HG03039 (cell line): ENCODE results near the gene ACSF3.

ENCODE experiments used
- ATAC-seq: cut with Tn5 transposase; IDR thresholded peaks from one replicate; pipeline ENCODE4 v1.9.1; 2021; ENCODE audit warnings: mild to moderate bottlenecking, moderate library complexity; ENCODE audit not compliant: unreplicated experiment

ACSF3 gene

GRCh38 chr16:89123001-89123830 lies 29.6 kb downstream of the ACSF3 start:
- ATAC-seq = no peak

DNA sequence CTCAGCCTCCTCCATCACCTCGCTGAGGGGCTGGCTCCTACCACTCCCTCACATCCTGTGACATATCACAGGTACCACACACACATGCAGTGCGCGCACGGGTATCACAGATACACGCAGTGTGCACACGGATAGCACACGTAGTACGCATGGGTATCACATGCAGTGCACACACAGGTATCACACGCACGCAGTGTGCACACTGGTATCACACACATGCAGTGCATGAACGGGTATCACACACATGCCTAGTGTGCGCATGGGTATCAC lies 30.1 kb downstream of the ACSF3 start:
- ATAC-seq = no peak

- no peak for ATAC-seq
Observed at GRCh38 chr16:89129378-89129777, 35.7 kb downstream of the ACSF3 start.

- no peak for ATAC-seq
Observed at GRCh38 chr16:89130448-89130847, 36.8 kb downstream of the ACSF3 start.

- ATAC-seq = no peak
Observed at GRCh38 chr16:89131783-89132182, 38.1 kb downstream of the ACSF3 start.

DNA sequence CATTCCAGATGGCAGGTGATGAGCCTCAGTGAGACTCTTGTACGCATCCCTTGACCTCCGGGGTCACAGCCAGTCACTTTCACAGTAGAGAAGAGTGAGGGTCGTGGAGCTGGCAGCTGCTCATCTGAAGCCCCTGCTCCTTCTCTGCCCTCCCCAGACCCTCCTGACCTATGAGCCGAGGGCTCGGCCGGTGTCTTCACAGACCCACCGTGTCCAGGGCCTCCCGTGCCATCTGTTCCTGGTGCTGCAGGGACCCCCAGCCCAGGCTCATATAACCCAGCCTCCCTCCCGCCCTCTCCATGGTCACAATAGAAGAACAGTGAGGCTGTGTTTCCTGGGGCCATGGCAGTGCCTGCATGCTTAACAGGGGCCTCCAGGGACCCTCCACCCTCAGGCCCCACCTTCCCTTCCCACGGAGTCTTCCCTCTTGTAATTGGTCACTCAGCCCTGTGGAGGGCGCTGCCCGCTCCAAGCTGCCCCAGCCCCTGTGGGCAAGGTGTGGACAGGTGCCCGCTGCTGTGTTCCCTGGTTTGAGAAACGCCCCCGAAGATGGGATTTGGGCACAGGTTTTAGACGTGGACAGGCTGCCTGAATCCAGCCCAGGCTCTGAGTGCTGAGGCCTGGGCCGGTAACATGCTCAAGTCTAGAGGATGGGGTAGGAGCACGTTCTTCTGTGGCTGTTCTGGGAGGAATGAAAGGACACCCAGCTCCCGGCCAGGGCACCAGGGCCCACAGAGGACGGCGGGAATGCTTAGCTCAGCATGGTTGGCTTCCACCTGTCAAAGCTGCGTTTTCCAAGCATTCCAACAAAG lies 38.7 kb downstream of the ACSF3 start:
- ATAC-seq = no peak

DNA sequence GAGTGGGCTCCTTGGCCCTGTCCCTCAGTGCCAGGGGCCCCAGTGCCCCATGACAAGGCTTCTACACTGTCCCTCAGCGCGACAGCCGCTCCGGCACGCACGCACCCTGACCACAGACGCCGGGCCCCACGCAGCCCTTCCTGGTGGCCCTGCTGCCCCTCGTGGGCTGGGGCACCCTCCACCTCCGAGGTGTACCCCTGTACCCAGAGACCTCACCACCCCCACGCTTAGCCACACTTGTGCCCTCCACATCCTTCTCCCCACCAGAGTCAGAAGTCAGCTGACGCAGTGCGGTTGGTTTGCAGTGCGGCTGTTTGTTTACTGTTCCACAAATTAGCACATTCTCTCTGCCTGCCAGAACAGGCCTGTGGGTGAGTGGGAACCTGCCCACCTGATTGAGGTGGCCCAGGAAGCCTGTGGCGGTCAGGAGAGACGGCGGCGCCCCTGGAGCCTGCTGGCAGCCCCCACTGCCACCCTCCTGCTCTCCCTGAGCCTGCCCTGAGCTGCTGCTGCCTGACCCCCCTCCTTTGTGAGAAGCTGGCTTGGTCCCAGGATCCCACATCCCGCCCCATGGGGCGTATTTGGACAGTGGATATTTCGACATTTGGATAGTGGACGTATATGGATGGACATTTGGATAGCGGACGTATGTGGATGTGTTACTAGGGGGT lies 39.9 kb downstream of the ACSF3 start:
- ATAC-seq = no peak

GRCh38 chr16:89134269-89134668 lies 40.6 kb downstream of the ACSF3 start:
- no peak for ATAC-seq

GRCh38 chr16:89135166-89135565 lies 41.5 kb downstream of the ACSF3 start:
- no peak for ATAC-seq

GRCh38 chr16:89135971-89136765 lies 42.5 kb downstream of the ACSF3 start:
- no peak for ATAC-seq

DNA sequence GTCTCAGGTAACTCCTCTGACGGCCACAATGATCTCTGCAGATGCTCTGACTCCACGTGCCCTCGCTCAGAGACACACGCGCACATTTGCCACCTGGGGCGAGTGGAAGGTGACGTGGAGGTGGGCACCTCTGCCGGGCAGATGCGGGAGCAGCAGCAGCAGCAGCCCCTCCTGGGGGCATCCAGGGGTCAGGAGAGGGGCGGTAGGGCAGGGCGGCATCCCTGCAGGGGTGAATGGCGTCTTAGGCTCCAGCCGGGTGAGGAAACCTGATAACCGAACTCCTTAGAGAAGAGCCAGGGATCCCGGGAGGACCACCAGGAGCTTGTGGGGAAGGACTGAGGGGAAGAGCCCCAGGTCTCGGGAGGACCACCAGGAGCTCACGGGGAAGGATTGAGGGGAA lies 43.3 kb downstream of the ACSF3 start:
- no peak for ATAC-seq

- no peak for ATAC-seq
Observed at GRCh38 chr16:89137666-89138512, 44.2 kb downstream of the ACSF3 start.

DNA sequence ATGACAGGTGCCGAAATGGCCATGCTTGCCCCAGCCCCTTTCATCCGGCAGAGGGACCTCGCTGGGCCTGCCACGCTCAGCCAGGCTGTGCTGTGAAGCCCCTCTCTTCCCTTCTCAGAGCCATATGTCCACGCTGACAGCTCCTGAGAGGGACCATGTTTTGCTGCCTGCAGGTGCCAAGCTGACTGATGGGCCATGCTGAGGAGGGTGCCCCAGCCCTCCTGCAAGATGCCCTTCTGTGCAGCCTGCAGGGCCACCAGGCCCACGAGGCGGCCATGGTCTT lies 44.8 kb downstream of the ACSF3 start:
- ATAC-seq = no peak

GRCh38 chr16:89138843-89139520 lies 45.3 kb downstream of the ACSF3 start:
- ATAC-seq = no peak

- ATAC-seq = no peak
Observed at GRCh38 chr16:89139907-89140361, 46.3 kb downstream of the ACSF3 start.

DNA sequence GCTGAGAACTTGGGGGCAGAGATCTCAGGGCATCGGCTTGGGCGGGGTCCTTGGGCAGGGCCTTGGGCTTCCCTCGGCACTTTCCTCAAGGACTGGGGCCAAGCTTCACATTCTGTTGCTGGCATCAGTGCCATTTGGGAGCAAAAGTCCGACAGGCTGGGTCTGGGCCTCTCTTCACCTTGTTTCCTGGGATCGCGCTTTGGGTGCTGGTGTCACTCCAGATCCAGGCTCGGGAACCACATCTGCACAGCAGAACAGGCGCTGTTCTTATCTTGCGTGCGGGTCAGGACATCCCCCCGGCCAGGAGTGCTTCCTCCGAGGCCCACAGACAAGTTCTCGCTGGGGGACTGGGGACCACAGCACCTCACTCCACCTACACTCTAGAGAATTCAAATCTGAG lies 46.7 kb downstream of the ACSF3 start:
- ATAC-seq = no peak

DNA sequence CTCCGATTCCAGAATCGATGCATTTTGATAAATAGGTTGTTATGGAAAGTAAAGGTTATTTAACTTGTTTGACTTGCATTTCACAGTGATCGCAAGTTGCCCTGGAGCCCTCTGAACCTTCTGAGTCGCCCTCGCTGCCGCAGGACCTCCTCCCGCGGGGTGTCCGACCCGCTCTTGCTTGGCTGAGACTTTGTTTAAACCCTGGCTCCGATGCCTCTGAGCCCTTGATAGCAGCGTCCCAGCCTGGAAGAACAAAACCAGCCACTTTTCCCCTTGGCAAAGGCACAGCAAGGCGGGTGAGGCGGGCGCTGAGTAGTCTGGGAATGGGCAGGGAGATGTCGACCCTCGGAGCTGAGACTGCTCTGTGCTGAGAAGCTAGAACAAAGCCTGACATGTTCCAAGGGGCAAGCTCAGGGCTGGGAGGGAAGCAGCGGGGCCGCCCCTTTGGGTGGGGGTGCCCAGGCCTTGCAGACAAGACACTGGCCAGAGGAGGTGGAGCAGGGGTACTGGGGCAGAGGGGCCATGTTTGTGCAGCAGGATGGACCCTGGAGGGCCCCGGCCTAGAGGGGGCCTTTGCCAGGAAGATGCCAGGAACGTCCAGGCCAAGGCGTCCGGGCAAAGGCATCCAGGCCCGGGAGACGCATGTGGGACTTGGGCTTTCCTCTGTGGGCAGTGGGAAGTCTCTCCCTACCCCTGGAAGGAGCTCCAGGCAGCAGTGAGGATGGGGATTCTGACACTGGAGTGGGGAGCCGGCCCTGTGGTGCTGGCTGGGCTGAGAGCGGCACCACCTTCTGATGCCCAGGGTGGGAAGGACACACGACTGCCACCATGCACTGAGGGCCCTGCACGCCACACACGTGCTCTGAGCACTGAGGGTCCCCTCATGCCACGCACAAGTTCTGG lies 47.6 kb downstream of the ACSF3 start:
- ATAC-seq = no peak

- no peak for ATAC-seq
Observed at GRCh38 chr16:89141884-89142267, 48.2 kb downstream of the ACSF3 start.
